ENCODE data around the gene ELF2. TPM values are rescaled to one million over a fixed set of nuclear protein-coding genes. Genes with fewer than 3 reads are reported as not detected.
"Not testable (repeated sequence)": the region's sequence is repeated elsewhere in the genome, so short reads cannot be mapped to it uniquely, and the experiment has no call there.

The ELF2 gene
- 19.3 and 19.8 TPM in 2 replicates for total RNA-seq (2014; rRNA removed; shearing (Covaris generic))
- 9.5 and 12.0 TPM in 2 replicates for polyA plus RNA-seq (2015; cell fraction: cytosol; rRNA removed)
- 19.9 and 23.0 TPM in 2 replicates for polyA plus RNA-seq (2015; cell fraction: nucleus; rRNA removed)

- DNase-seq (ENCODE audit: low read depth, low spot score): peak; percentile 81
- in situ Hi-C loops (cut with HindIII; ENCODE audit: low pct_unique_long_range_greater_than_20kb, low sequenced_read_pairs): no loop called here
These were observed at the start of gene ELF2 for GRCh38 chr4:139177049-139177868. TSS of gene ELF2 (minus strand) at chr4:139177218. CDS start at chr4:139137701, 39,517 bp downstream.

GRCh38 chr4:139223682-139224317, 46.8 kb upstream of the ELF2 start:
- in situ Hi-C loops (cut with HindIII; ENCODE audit: low pct_unique_long_range_greater_than_20kb, low sequenced_read_pairs): no loop called here
- peak; percentile 20 for DNase-seq (ENCODE audit: low read depth, low spot score)

- DNase-seq (ENCODE audit: low read depth, low spot score): no peak
- in situ Hi-C loops (cut with HindIII; ENCODE audit: low pct_unique_long_range_greater_than_20kb, low sequenced_read_pairs): no loop called here
These were observed 45.2 kb upstream of the ELF2 start for GRCh38 chr4:139222215-139222614.

- in situ Hi-C loops (cut with HindIII; ENCODE audit: low pct_unique_long_range_greater_than_20kb, low sequenced_read_pairs): no loop called here
These were observed 44.7 kb upstream of the ELF2 start for GRCh38 chr4:139221687-139222086.

GRCh38 chr4:139219450-139220055, 42.5 kb upstream of the ELF2 start:
- no peak for DNase-seq (ENCODE audit: low read depth, low spot score)
- in situ Hi-C loops (cut with HindIII; ENCODE audit: low pct_unique_long_range_greater_than_20kb, low sequenced_read_pairs): no loop called here

More at GRCh38 chr4:139221687-139222086, 44.7 kb upstream of the ELF2 start:
- DNase-seq (ENCODE audit: low read depth, low spot score): no peak

- peak; percentile 26 for DNase-seq (ENCODE audit: low read depth, low spot score)
- in situ Hi-C loops (cut with HindIII; ENCODE audit: low pct_unique_long_range_greater_than_20kb, low sequenced_read_pairs): no loop called here
These were observed 37.1 kb upstream of the ELF2 start for GRCh38 chr4:139214039-139214534.

- in situ Hi-C loops (cut with HindIII; ENCODE audit: low pct_unique_long_range_greater_than_20kb, low sequenced_read_pairs); DNase-seq (ENCODE audit: low read depth, low spot score): not testable (repeated sequence)
These were observed 36.6 kb upstream of the ELF2 start for GRCh38 chr4:139213633-139214032.

GRCh38 chr4:139212900-139213299, 35.9 kb upstream of the ELF2 start:
- in situ Hi-C loops (cut with HindIII; ENCODE audit: low pct_unique_long_range_greater_than_20kb, low sequenced_read_pairs): no loop called here
- DNase-seq (ENCODE audit: low read depth, low spot score): no peak

- DNase-seq (ENCODE audit: low read depth, low spot score): no peak
- in situ Hi-C loops (cut with HindIII; ENCODE audit: low pct_unique_long_range_greater_than_20kb, low sequenced_read_pairs): no loop called here
These were observed 33.5 kb upstream of the ELF2 start for GRCh38 chr4:139210486-139210885.

- in situ Hi-C loops (cut with HindIII; ENCODE audit: low pct_unique_long_range_greater_than_20kb, low sequenced_read_pairs): no loop called here
- DNase-seq (ENCODE audit: low read depth, low spot score): no peak
These were observed 32.5 kb upstream of the ELF2 start for GRCh38 chr4:139209470-139210063.

- peak; percentile 15 for DNase-seq (ENCODE audit: low read depth, low spot score)
- in situ Hi-C loops (cut with HindIII; ENCODE audit: low pct_unique_long_range_greater_than_20kb, low sequenced_read_pairs): no loop called here
These were observed 31.5 kb upstream of the ELF2 start for GRCh38 chr4:139208404-139208945.

- in situ Hi-C loops (cut with HindIII; ENCODE audit: low pct_unique_long_range_greater_than_20kb, low sequenced_read_pairs): no loop called here
- peak; percentile 4 for DNase-seq (ENCODE audit: low read depth, low spot score)
These were observed 30.9 kb upstream of the ELF2 start for GRCh38 chr4:139207873-139208403.

- in situ Hi-C loops (cut with HindIII; ENCODE audit: low pct_unique_long_range_greater_than_20kb, low sequenced_read_pairs): no loop called here
- no peak for DNase-seq (ENCODE audit: low read depth, low spot score)
These were observed 30.2 kb upstream of the ELF2 start for GRCh38 chr4:139207247-139207646.

GRCh38 chr4:139202991-139203390, 26.0 kb upstream of the ELF2 start:
- no peak for DNase-seq (ENCODE audit: low read depth, low spot score)
- in situ Hi-C loops (cut with HindIII; ENCODE audit: low pct_unique_long_range_greater_than_20kb, low sequenced_read_pairs): no loop called here

GRCh38 chr4:139200506-139200905, 23.5 kb upstream of the ELF2 start:
- in situ Hi-C loops (cut with HindIII; ENCODE audit: low pct_unique_long_range_greater_than_20kb, low sequenced_read_pairs): no loop called here
- DNase-seq (ENCODE audit: low read depth, low spot score): no peak

- in situ Hi-C loops (cut with HindIII; ENCODE audit: low pct_unique_long_range_greater_than_20kb, low sequenced_read_pairs): no loop called here
- DNase-seq (ENCODE audit: low read depth, low spot score): no peak
These were observed 23.1 kb upstream of the ELF2 start for GRCh38 chr4:139200102-139200501.

- DNase-seq (ENCODE audit: low read depth, low spot score); in situ Hi-C loops (cut with HindIII; ENCODE audit: low pct_unique_long_range_greater_than_20kb, low sequenced_read_pairs): not testable (repeated sequence)
These were observed 20.2 kb upstream of the ELF2 start for GRCh38 chr4:139197214-139197613.

All from SK-MEL-5 (cell line).